Measurements from ENCODE around the gene BBOX1. TPM values are rescaled to one million over a fixed set of nuclear protein-coding genes. Genes with fewer than 3 reads are reported as not detected.
"Not testable (repeated sequence)": the region's sequence is repeated elsewhere in the genome, so short reads cannot be mapped to it uniquely, and the experiment has no call there.

BBOX1 gene
- total RNA-seq, 1 donor from 2014 or later = not detected

DNA sequence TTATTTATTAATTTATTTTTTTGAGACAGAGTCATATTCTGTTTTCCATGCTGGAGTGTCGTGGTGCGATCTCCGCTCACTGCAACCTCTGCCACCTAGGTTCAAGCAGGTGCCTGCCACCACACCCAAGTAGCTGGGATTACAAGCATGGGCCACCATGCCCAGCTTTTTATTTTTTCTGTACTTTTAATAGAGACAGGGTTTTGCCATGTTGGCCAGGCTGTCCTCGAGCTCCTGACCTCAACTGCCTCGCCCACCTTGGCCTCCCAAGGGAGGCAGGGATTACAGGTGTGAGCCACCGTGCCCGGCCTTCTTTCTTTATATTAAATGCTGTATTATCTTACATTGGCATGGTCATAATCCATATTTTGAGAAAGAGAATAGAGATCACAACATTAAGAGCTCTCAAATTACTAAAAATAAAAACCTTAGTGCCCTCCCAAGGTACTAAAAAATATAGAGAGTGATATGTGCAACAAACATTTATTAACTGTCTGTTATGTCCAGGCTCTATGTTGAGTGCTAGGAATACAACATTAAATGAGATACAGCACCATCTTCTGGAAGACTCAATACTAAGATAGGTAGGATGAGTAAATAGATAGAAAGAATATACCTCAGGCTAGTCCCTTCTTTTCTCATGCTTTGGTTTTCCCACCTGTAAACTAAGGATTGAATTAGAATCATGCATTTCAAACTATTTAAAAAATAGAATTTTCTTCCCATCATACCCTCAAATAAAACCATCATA, 84.1 kb downstream of the BBOX1 start:
- no peak overlapping the region for H3K4me3 Mint-ChIP-seq (ENCODE audit: unreplicated experiment)
- no peak for DNase-seq (ENCODE audit: low spot score)
- H3K4me1 Mint-ChIP-seq (ENCODE audit: unreplicated experiment) = no peaks in the 10 kb centered on the region
- no peaks in the 10 kb centered on the region for H3K27me3 Mint-ChIP-seq (ENCODE audit: unreplicated experiment)
- H3K9me3 Mint-ChIP-seq (ENCODE audit: unreplicated experiment) = no peaks in the 10 kb centered on the region
- TF ChIP-seq, protein P1, sequence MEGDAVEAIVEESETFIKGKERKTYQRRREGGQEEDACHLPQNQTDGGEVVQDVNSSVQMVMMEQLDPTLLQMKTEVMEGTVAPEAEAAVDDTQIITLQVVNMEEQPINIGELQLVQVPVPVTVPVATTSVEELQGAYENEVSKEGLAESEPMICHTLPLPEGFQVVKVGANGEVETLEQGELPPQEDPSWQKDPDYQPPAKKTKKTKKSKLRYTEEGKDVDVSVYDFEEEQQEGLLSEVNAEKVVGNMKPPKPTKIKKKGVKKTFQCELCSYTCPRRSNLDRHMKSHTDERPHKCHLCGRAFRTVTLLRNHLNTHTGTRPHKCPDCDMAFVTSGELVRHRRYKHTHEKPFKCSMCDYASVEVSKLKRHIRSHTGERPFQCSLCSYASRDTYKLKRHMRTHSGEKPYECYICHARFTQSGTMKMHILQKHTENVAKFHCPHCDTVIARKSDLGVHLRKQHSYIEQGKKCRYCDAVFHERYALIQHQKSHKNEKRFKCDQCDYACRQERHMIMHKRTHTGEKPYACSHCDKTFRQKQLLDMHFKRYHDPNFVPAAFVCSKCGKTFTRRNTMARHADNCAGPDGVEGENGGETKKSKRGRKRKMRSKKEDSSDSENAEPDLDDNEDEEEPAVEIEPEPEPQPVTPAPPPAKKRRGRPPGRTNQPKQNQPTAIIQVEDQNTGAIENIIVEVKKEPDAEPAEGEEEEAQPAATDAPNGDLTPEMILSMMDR (IDR thresholded peaks at IDR 0.05; ENCODE audit: unreplicated experiment) = no peak
- no peaks in the 10 kb centered on the region for H3K36me3 Mint-ChIP-seq (ENCODE audit: low read depth, unreplicated experiment)
- no peak overlapping the region for H3K27ac Mint-ChIP-seq (ENCODE audit: unreplicated experiment)

GRCh38 chr11:27129686-27130085, 89.1 kb downstream of the BBOX1 start:
- no peaks in the 10 kb centered on the region for H3K4me1 Mint-ChIP-seq (ENCODE audit: unreplicated experiment)
- TF ChIP-seq, protein P1 (IDR thresholded peaks at IDR 0.05; ENCODE audit: unreplicated experiment) = no peak
- no peak overlapping the region for H3K4me3 Mint-ChIP-seq (ENCODE audit: unreplicated experiment)
- H3K27me3 Mint-ChIP-seq (ENCODE audit: unreplicated experiment) = no peaks in the 10 kb centered on the region
- H3K27ac Mint-ChIP-seq (ENCODE audit: unreplicated experiment) = no peak overlapping the region
- DNase-seq (ENCODE audit: low spot score) = no peak
- no peaks in the 10 kb centered on the region for H3K36me3 Mint-ChIP-seq (ENCODE audit: low read depth, unreplicated experiment)
- no peaks in the 10 kb centered on the region for H3K9me3 Mint-ChIP-seq (ENCODE audit: unreplicated experiment)

DNA sequence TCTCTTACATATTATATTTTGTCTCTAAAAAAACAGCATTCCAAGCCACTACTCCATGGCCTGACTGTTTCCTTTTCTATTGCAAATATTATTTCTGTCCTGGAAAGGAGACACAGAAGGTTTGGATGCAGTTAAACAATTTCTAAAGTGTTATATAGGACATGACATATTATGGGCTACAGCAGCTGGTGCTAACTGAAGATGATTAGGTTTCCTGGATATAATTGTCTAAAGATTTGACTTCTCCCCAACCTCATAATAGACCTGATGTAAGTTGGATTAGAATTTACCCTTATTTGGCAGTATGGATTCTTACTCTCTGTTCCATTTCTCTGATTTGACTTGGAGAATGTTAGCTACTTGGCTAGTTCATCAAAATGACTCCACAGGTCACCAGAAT, 90.2 kb downstream of the BBOX1 start:
- H3K36me3 Mint-ChIP-seq (ENCODE audit: low read depth, unreplicated experiment) = no peaks in the 10 kb centered on the region
- TF ChIP-seq, protein P1 (IDR thresholded peaks at IDR 0.05; ENCODE audit: unreplicated experiment) = no peak
- H3K27me3 Mint-ChIP-seq (ENCODE audit: unreplicated experiment) = no peaks in the 10 kb centered on the region
- no peak for DNase-seq (ENCODE audit: low spot score)
- no peaks in the 10 kb centered on the region for H3K4me1 Mint-ChIP-seq (ENCODE audit: unreplicated experiment)
- H3K9me3 Mint-ChIP-seq (ENCODE audit: unreplicated experiment) = no peaks in the 10 kb centered on the region
- no peak overlapping the region for H3K4me3 Mint-ChIP-seq (ENCODE audit: unreplicated experiment)
- no peak overlapping the region for H3K27ac Mint-ChIP-seq (ENCODE audit: unreplicated experiment)

- H3K4me1 Mint-ChIP-seq (ENCODE audit: unreplicated experiment); H3K27me3 Mint-ChIP-seq (ENCODE audit: unreplicated experiment); H3K9me3 Mint-ChIP-seq (ENCODE audit: unreplicated experiment); DNase-seq (ENCODE audit: low spot score); H3K27ac Mint-ChIP-seq (ENCODE audit: unreplicated experiment); H3K36me3 Mint-ChIP-seq (ENCODE audit: low read depth, unreplicated experiment); H3K4me3 Mint-ChIP-seq (ENCODE audit: unreplicated experiment): not testable (repeated sequence)
These were observed 95.3 kb downstream of the BBOX1 start for GRCh38 chr11:27135924-27136329.

GRCh38 chr11:27138716-27139115, 98.1 kb downstream of the BBOX1 start:
- TF ChIP-seq, protein P1 (IDR thresholded peaks at IDR 0.05; ENCODE audit: unreplicated experiment) = no peak
- no peaks in the 10 kb centered on the region for H3K4me1 Mint-ChIP-seq (ENCODE audit: unreplicated experiment)
- no peak for DNase-seq (ENCODE audit: low spot score)
- H3K9me3 Mint-ChIP-seq (ENCODE audit: unreplicated experiment) = no peaks in the 10 kb centered on the region
- no peak overlapping the region for H3K4me3 Mint-ChIP-seq (ENCODE audit: unreplicated experiment)
- H3K27ac Mint-ChIP-seq (ENCODE audit: unreplicated experiment) = no peak overlapping the region
- no peaks in the 10 kb centered on the region for H3K27me3 Mint-ChIP-seq (ENCODE audit: unreplicated experiment)
- H3K36me3 Mint-ChIP-seq (ENCODE audit: low read depth, unreplicated experiment) = no peaks in the 10 kb centered on the region
